IMR-90 (cell line): Measurements from ENCODE around the gene FABP6. TPM values are rescaled to one million over a fixed set of nuclear protein-coding genes. Genes with fewer than 3 reads are reported as not detected.

Experiments
- ATAC-seq: fragments of 200-7000 bp; cut with Tn5 transposase; 2 replicates; pipeline ENCODE4 v1.9.1; 2020; ENCODE audit warnings: low read depth, mild to moderate bottlenecking, moderate library complexity
- BruUV-seq: library from RNA; stranded (reverse); fragments of 400-500 nt; replicated peaks from 2 replicates; lab custom pipeline; 2021; lab: Mats Ljungman, UMichigan
- CTCF ChIA-PET: fragments of 300-600 bp; formaldehyde crosslinking; extraction: SDS; loops from one replicate; lab custom pipeline; 2021; ENCODE audit warnings: antibody characterized with exemption; lab: Yijun Ruan, JAX
- POLR2A ChIA-PET: fragments of 300-600 bp; sonication (Branson Sonifier 250); formaldehyde crosslinking; loops from one replicate; lab custom pipeline; 2022; ENCODE audit warnings: antibody characterized with exemption; ENCODE audit not compliant: unreplicated experiment; lab: Charles Lee
- DNase-seq: peaks from one replicate; pipeline ENCODE4 v3.0.0; 2013
- H2AFZ ChIP-seq: replicated peaks from 2 replicates; pipeline ENCODE3; 2013; ENCODE audit warnings: low read length, mild to moderate bottlenecking; ENCODE audit not compliant: poor library complexity
- H2AK5ac ChIP-seq: 2 replicates; pipeline ENCODE4 v1.6.1; 2013; ENCODE audit warnings: low read depth, low read length, inconsistent platforms
- H2AK9ac ChIP-seq: replicated peaks from 2 replicates; pipeline ENCODE3; 2013; ENCODE audit warnings: mild to moderate bottlenecking, low read depth, low read length, moderate library complexity; ENCODE audit not compliant: poor library complexity
- H2BK120ac ChIP-seq: 2 replicates; pipeline ENCODE4 v1.6.1; 2013; ENCODE audit warnings: low read depth, low read length, inconsistent platforms
- H2BK15ac ChIP-seq: 3 replicates; pipeline ENCODE4 v1.6.1; 2013; ENCODE audit warnings: low read depth, low read length, inconsistent platforms
- H2BK20ac ChIP-seq: 2 replicates; pipeline ENCODE4 v1.6.1; 2013; ENCODE audit warnings: low read depth, mild to moderate bottlenecking, inconsistent platforms, low read length, moderate library complexity
- H2BK5ac ChIP-seq: 2 replicates; pipeline ENCODE4 v1.6.1; 2013; ENCODE audit warnings: mild to moderate bottlenecking, low read depth, low read length, inconsistent platforms; ENCODE audit not compliant: poor library complexity, severe bottlenecking
- H3K14ac ChIP-seq: replicated peaks from 2 replicates; pipeline ENCODE4 v1.6.1; 2013; ENCODE audit warnings: low read depth, low read length, inconsistent platforms
- H3K18ac ChIP-seq: 2 replicates; pipeline ENCODE4 v1.6.1; 2013; ENCODE audit warnings: low read depth, low read length, control low read depth
- H3K23ac ChIP-seq: 2 replicates; pipeline ENCODE4 v1.6.1; 2013; ENCODE audit warnings: low read depth, low read length, inconsistent platforms
- H3K27ac ChIP-seq: 2 replicates; pipeline ENCODE4 v1.5.1; 2013; ENCODE audit warnings: mild to moderate bottlenecking, control low read depth, low read length; ENCODE audit not compliant: insufficient read depth
- H3K27me3 ChIP-seq: 2 replicates; pipeline ENCODE4 v1.6.1; 2013; ENCODE audit warnings: low read length; ENCODE audit not compliant: control insufficient read depth, insufficient read depth
- H3K36me3 ChIP-seq: 2 replicates; pipeline ENCODE4 v1.6.1; 2013; ENCODE audit warnings: low read length, mixed read lengths; ENCODE audit not compliant: control insufficient read depth, insufficient read depth
- H3K4ac ChIP-seq: 2 replicates; pipeline ENCODE4 v1.6.1; 2013; ENCODE audit warnings: low read depth, low read length, inconsistent platforms
- H3K4me1 ChIP-seq: 2 replicates; pipeline ENCODE4 v1.6.1; 2013; ENCODE audit warnings: low read length, mixed read lengths; ENCODE audit not compliant: control insufficient read depth, insufficient read depth
- H3K4me2 ChIP-seq: 2 replicates; pipeline ENCODE4 v1.6.1; 2013; ENCODE audit warnings: low read depth, mild to moderate bottlenecking, control low read depth, low read length, moderate library complexity
- H3K4me3 ChIP-seq: 2 replicates; pipeline ENCODE4 v1.5.1; 2013; ENCODE audit warnings: low read depth, mild to moderate bottlenecking, control low read depth, low read length, moderate library complexity; ENCODE audit not compliant: insufficient read depth
- H3K56ac ChIP-seq: 2 replicates; pipeline ENCODE4 v1.6.1; 2013; ENCODE audit warnings: low read length, inconsistent platforms; ENCODE audit not compliant: insufficient read depth; ENCODE audit errors: extremely low read depth
- H3K79me1 ChIP-seq, 2 experiments: 2 replicates each; pipeline ENCODE4 v1.6.1; 2013; ENCODE audit warnings: low read length in 2 of 2, inconsistent platforms in 1 of 2, low read depth in 1 of 2
- H3K9ac ChIP-seq: 2 replicates; pipeline ENCODE4 v1.6.1; 2013; ENCODE audit warnings: low read depth, low read length, control low read depth
- H3K9me1 ChIP-seq: 2 replicates; pipeline ENCODE4 v1.6.1; 2013; ENCODE audit warnings: low read length, inconsistent platforms; ENCODE audit not compliant: insufficient read depth
- H3K9me3 ChIP-seq: 2 replicates; pipeline ENCODE4 v1.6.1; 2013; ENCODE audit warnings: low read length; ENCODE audit not compliant: control insufficient read depth, insufficient read depth
- H4K20me1 ChIP-seq: 2 replicates; pipeline ENCODE4 v1.6.1; 2013; ENCODE audit warnings: low read length, inconsistent platforms; ENCODE audit not compliant: insufficient read depth
- H4K5ac ChIP-seq: 2 replicates; pipeline ENCODE4 v1.6.1; 2013; ENCODE audit warnings: mild to moderate bottlenecking, low read depth, low read length, control low read depth
- H4K8ac ChIP-seq, 2 experiments: 2 replicates each; pipeline ENCODE4 v1.6.1; 2013; ENCODE audit warnings: low read depth in 2 of 2, low read length in 2 of 2, control low read depth in 1 of 2, inconsistent platforms in 1 of 2
- H4K91ac ChIP-seq: 2 replicates; pipeline ENCODE4 v1.6.1; 2013; ENCODE audit warnings: low read depth, low read length, inconsistent platforms; ENCODE audit not compliant: insufficient read depth
- BHLHE40 ChIP-seq: fragments of 150-350 bp; IDR thresholded peaks from 2 replicates; pipeline ENCODE4 v1.6.1; 2016; ENCODE audit warnings: mild to moderate bottlenecking, low read depth, low read length
- CEBPB ChIP-seq: IDR thresholded peaks from 2 replicates; pipeline ENCODE4 v1.6.1; 2012; ENCODE audit warnings: low read depth, low read length, improper control_type of control experiment
- CHD1 ChIP-seq: IDR thresholded peaks from 2 replicates; pipeline ENCODE4 v1.6.1; 2012; ENCODE audit warnings: low read depth, low read length, improper control_type of control experiment
- CTCF ChIP-seq: conservative IDR thresholded peaks from 2 replicates; pipeline ENCODE4 v1.5.1; 2012; ENCODE audit warnings: mild to moderate bottlenecking, low read depth, low read length, improper control_type of control experiment
- FOS ChIP-seq: fragments of 150-350 bp; IDR thresholded peaks from 2 replicates; pipeline ENCODE4 v1.6.1; 2016; ENCODE audit warnings: low read depth, low read length
- MAFK ChIP-seq: IDR thresholded peaks from 2 replicates; pipeline ENCODE4 v1.6.1; 2012; ENCODE audit warnings: low read depth, low read length, improper control_type of control experiment
- MAZ ChIP-seq: IDR thresholded peaks from 2 replicates; pipeline ENCODE4 v1.6.1; 2012; ENCODE audit warnings: low read depth, mild to moderate bottlenecking, low read length, improper control_type of control experiment, moderate library complexity, borderline replicate concordance
- MXI1 ChIP-seq: IDR thresholded peaks from 2 replicates; pipeline ENCODE4 v1.6.1; 2012; ENCODE audit warnings: low read depth, mild to moderate bottlenecking, low read length, moderate library complexity, borderline replicate concordance
- NFE2L2 ChIP-seq: fragments of 150-350 bp; IDR thresholded peaks from 2 replicates; pipeline ENCODE4 v1.6.1; 2016; ENCODE audit warnings: low read depth, mild to moderate bottlenecking, low read length
- POLR2A ChIP-seq: IDR thresholded peaks from 2 replicates; pipeline ENCODE4 v1.6.1; 2012; ENCODE audit warnings: mild to moderate bottlenecking, low read depth, low read length
- RAD21 ChIP-seq: IDR thresholded peaks from 2 replicates; pipeline ENCODE4 v1.6.1; 2012; ENCODE audit warnings: low read length, improper control_type of control experiment
- RCOR1 ChIP-seq: IDR thresholded peaks from 2 replicates; pipeline ENCODE4 v1.6.1; 2012; ENCODE audit warnings: mild to moderate bottlenecking, low read length, improper control_type of control experiment; ENCODE audit not compliant: insufficient replicate concordance
- RFX5 ChIP-seq: IDR thresholded peaks from 2 replicates; pipeline ENCODE4 v1.8.0; 2012; ENCODE audit warnings: low read depth, mild to moderate bottlenecking, low read length, moderate library complexity
- USF2 ChIP-seq: fragments of 150-350 bp; IDR thresholded peaks from 2 replicates; pipeline ENCODE4 v1.6.1; 2017; ENCODE audit warnings: mild to moderate bottlenecking, antibody characterized with exemption, low read length, low read depth
- WGBS, 2 experiments: methylation state at CpG; one replicate each; pipeline versions ENCODE4 v1.1.5 to v1.1.7; 2013; ENCODE audit warnings: missing lambda C conversion rate in 2 of 2; ENCODE audit not compliant: insufficient read length in 1 of 2; ENCODE audit errors: extremely low coverage in 2 of 2; 5-methylcytosine and 5-hydroxymethylcytosine counted together
- dilution Hi-C: fragments of 300-500 bp; cut with HindIII; formaldehyde crosslinking; loops from one replicate; pipeline ENCODE4 v1.14.3; 2018; ENCODE audit warnings: low sequenced_read_pairs; ENCODE audit not compliant: unreplicated experiment
- in situ Hi-C: fragments of 300-500 bp; cut with MboI; formaldehyde crosslinking; loops from 3 replicates; pipeline ENCODE4 v1.14.3; 2019; ENCODE audit warnings: low sequenced_read_pairs, inconsistent platforms, mixed read lengths
- intact Hi-C: fragments of 100-400 bp; cut with micrococcal nuclease; formaldehyde crosslinking; loops from 2 replicates; pipeline ENCODE4 v1.10.0; 2022
- polyA plus RNA-seq, 3 experiments: library from polyadenylated mRNA; depleted of rRNA; stranded (reverse); fragments of >200 nt; gene quantifications; 2 replicates each; pipeline ENCODE4 v1.2.3, GENCODE V29; 2012; ENCODE audit warnings: low replicate concordance in 1 of 3
- total RNA-seq: library from RNA; depleted of rRNA; stranded (reverse); fragments of >200 nt; gene quantifications from 2 replicates; pipeline ENCODE4 v1.2.3, GENCODE V29; 2012
- TF ChIP-seq, protein P1 (sequence below): fragments of 150-350 bp; IDR thresholded peaks from 2 replicates; pipeline ENCODE4 v1.6.1; 2016; ENCODE audit warnings: low read depth, mild to moderate bottlenecking, low read length, moderate library complexity, borderline replicate concordance

FABP6 gene
- total and polyA plus RNA-seq, 2 of the 4 experiments (the other 2 are of a cell fraction) = not detected

DNA sequence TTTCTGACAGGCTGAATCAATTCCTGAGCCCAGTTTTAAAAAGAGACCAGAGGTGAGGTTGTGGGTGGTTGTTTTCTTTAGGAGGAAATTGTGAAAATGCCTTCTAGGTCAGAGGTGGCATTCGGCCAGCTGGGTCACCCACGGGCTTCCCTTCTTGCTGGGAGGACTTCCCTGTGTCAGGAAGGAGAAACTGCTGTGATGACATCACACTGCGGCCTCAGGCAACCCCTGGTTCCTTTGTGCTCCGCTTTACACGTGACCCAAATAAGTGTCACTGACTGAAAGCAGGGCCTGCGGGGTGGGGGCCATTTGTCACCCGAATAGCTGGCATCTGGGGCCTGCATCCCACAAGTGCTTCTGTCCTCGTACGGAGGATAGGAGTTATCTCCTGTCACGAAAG lies 39.7 kb downstream of the FABP6 start:
- peak overlapping the region; percentile 7; the same call in 1 of the 3 replicates for H2BK15ac ChIP-seq
- no peak overlapping the region for H3K14ac ChIP-seq
- no peak overlapping the region for H4K5ac ChIP-seq
- DNase-seq (peak; percentile 91), ATAC-seq (peak; percentile 79)
- H4K20me1 ChIP-seq = no peaks in the 10 kb centered on the region
- intact Hi-C loops = no loop called here
- 0 out of 2 replicates have a peak, but pooled peaks cover 2% of the 10 kb centered on the region for H3K36me3 ChIP-seq
- H3K4me2 ChIP-seq = peak overlapping the region; percentile 1; the same call in 1 of the 2 replicates
- no peaks in the 10 kb centered on the region for H3K9me3 ChIP-seq
- no peak overlapping the region for H2BK5ac ChIP-seq
- in situ Hi-C loops = no loop called here
- H2AFZ ChIP-seq = peak overlapping the region; percentile 38
- no TSS peak for BruUV-seq
- 38% methylated on average over 4 of the region's 10 CpGs; no CpG with 5 or more reads in 1 of the 2 experiments for WGBS, 2 experiments
- peaks cover 0 to 11% of the 10 kb centered on the region in 2 experiments; a peak in 1 of 4 replicates for H3K79me1 ChIP-seq
- H3K4me1 ChIP-seq = peaks cover 15% of the 10 kb centered on the region
- H3K27me3 ChIP-seq = no peaks in the 10 kb centered on the region
- H2BK20ac ChIP-seq = no peak overlapping the region
- no peak overlapping the region for H3K23ac ChIP-seq
- H3K4ac ChIP-seq = peak overlapping the region; percentile 36; the same call in 1 of the 2 replicates
- no peak overlapping the region for H3K56ac ChIP-seq
- no peak overlapping the region for H3K9ac ChIP-seq
- H3K18ac ChIP-seq = no peak overlapping the region
- no peak overlapping the region for H2BK120ac ChIP-seq
- no peak overlapping the region for H3K4me3 ChIP-seq
- H3K27ac ChIP-seq = peak overlapping the region; percentile 1; the same call in 1 of the 2 replicates
- H2AK5ac ChIP-seq = 0 out of 2 replicates have a peak overlapping the region, but pooled peaks have one; percentile 6
- CTCF ChIA-PET = no interaction called here
- dilution Hi-C loops = no loop called here
- peaks cover 13% of the 10 kb centered on the region for H3K9me1 ChIP-seq
- peak overlapping the region; percentile 60 for H2AK9ac ChIP-seq
- POLR2A ChIA-PET = no interaction called here
- TF ChIP-seq MAZ (0 out of 2 replicates have a peak, but pooled peaks have one; percentile 63), CTCF (no peak), FOS (no peak), CEBPB (peak; percentile 67), CHD1 (no peak), RFX5 (no peak), BHLHE40 (peak; percentile 75), RAD21 (no peak), USF2 (peak; percentile 73), MXI1 (no peak), RCOR1 (peak; percentile 33), NFE2L2 (no peak), MAFK (no peak), POLR2A (no peak)
- TF ChIP-seq, protein P1, sequence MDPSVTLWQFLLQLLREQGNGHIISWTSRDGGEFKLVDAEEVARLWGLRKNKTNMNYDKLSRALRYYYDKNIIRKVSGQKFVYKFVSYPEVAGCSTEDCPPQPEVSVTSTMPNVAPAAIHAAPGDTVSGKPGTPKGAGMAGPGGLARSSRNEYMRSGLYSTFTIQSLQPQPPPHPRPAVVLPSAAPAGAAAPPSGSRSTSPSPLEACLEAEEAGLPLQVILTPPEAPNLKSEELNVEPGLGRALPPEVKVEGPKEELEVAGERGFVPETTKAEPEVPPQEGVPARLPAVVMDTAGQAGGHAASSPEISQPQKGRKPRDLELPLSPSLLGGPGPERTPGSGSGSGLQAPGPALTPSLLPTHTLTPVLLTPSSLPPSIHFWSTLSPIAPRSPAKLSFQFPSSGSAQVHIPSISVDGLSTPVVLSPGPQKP = no peak
- H4K8ac ChIP-seq = 0 out of 4 replicates have a peak overlapping the region, but pooled peaks of 1 of the 2 experiments have one; percentile 6
- H4K91ac ChIP-seq = no peak overlapping the region; the same call in 1 of the 2 replicates
